Measurements from ENCODE around the gene RBM4B. TPM values are rescaled to one million over a fixed set of nuclear protein-coding genes. Genes with fewer than 3 reads are reported as not detected.

RBM4B gene
- total RNA-seq, 2 donors from 2014 or later = 15.5 to 40.7 TPM

- peaks cover 3 to 14% of the 10 kb centered on the region in 2 donors for H3K36me3 ChIP-seq
- no peak overlapping the region for H3K4me3 ChIP-seq
- 13% methylated on average over 6 of the region's 6 CpGs for WGBS
- DNase-seq (ENCODE audit: low spot score) = peak; percentile 94
- intact Hi-C loops (cut with DNase I) = loop anchor here (1.0 kb wide), 1 partner anchor 140 kb away; no protein-coding TSS in a partner anchor
- no peaks in the 10 kb centered on the region for H3K4me1 ChIP-seq (replicated peaks)
- no peaks in the 10 kb centered on the region for H3K27me3 ChIP-seq (replicated peaks; ENCODE audit: insufficient read depth)
- TF ChIP-seq POLR2A (IDR thresholded peaks at IDR 0.05) (no peak), CTCF (IDR thresholded peaks at IDR 0.05) (peak; percentile 90 to 100 (median 98)), POLR2AphosphoS5 (IDR thresholded peaks at IDR 0.05) (peak; percentile 92)
- H3K9me3 ChIP-seq = no peaks in the 10 kb centered on the region
- peak overlapping the region; percentile 6 to 41 for H3K27ac ChIP-seq
These were observed 17.1 kb upstream of the RBM4B start for GRCh38 chr11:66694732-66695207.

- H3K9me3 ChIP-seq = no peaks in the 10 kb centered on the region
- WGBS = 82% methylated on average over 13 of the region's 13 CpGs
- H3K27ac ChIP-seq = no peak overlapping the region
- H3K36me3 ChIP-seq = peaks cover 3 to 14% of the 10 kb centered on the region in 2 donors
- H3K4me1 ChIP-seq (replicated peaks) = no peaks in the 10 kb centered on the region
- no peak overlapping the region for H3K4me3 ChIP-seq
- H3K27me3 ChIP-seq (replicated peaks; ENCODE audit: insufficient read depth) = no peaks in the 10 kb centered on the region
- no peak for TF ChIP-seq POLR2A (IDR thresholded peaks at IDR 0.05)
- TF ChIP-seq CTCF (IDR thresholded peaks at IDR 0.05) = no peak
- no peak for TF ChIP-seq POLR2AphosphoS5 (IDR thresholded peaks at IDR 0.05)
- intact Hi-C loops (cut with DNase I) = loop anchor here (1.0 kb wide), 1 partner anchor 140 kb away; no protein-coding TSS in a partner anchor
- no peak for DNase-seq (ENCODE audit: low spot score)
These were observed 16.3 kb upstream of the RBM4B start for GRCh38 chr11:66694056-66694410.

- DNase-seq (ENCODE audit: low spot score) = no peak
- H3K9me3 ChIP-seq = no peaks in the 10 kb centered on the region
- H3K27ac ChIP-seq = no peak overlapping the region
- intact Hi-C loops (cut with DNase I) = loop anchor here (1.0 kb wide), 1 partner anchor 141 kb away; no protein-coding TSS in a partner anchor
- no peaks in the 10 kb centered on the region for H3K4me1 ChIP-seq (replicated peaks)
- TF ChIP-seq POLR2AphosphoS5 (IDR thresholded peaks at IDR 0.05) = no peak
- TF ChIP-seq POLR2A (IDR thresholded peaks at IDR 0.05) = no peak
- TF ChIP-seq CTCF (IDR thresholded peaks at IDR 0.05) = no peak
- WGBS = 92% methylated on average over 15 of the region's 15 CpGs
- H3K4me3 ChIP-seq = no peak overlapping the region
- H3K36me3 ChIP-seq = peaks cover 5 to 14% of the 10 kb centered on the region in 2 donors
- H3K27me3 ChIP-seq (replicated peaks; ENCODE audit: insufficient read depth) = no peaks in the 10 kb centered on the region
These were observed 15.8 kb upstream of the RBM4B start for GRCh38 chr11:66693356-66694055.

GRCh38 chr11:66692871-66693331, 15.2 kb upstream of the RBM4B start:
- Histone ChIP-seq H3K4me1 (replicated peaks) (no peaks in the 10 kb centered on the region), H3K4me3 (no peak overlapping the region), H3K27ac (no peak overlapping the region), H3K36me3 (peaks cover 5 to 14% of the 10 kb centered on the region in 2 donors), H3K27me3 (replicated peaks; ENCODE audit: insufficient read depth) (no peaks in the 10 kb centered on the region), H3K9me3 (no peaks in the 10 kb centered on the region)
- no peak for DNase-seq (ENCODE audit: low spot score)
- intact Hi-C loops (cut with DNase I) = no loop called here
- TF ChIP-seq POLR2A (IDR thresholded peaks at IDR 0.05) (no peak), POLR2AphosphoS5 (IDR thresholded peaks at IDR 0.05) (no peak), CTCF (IDR thresholded peaks at IDR 0.05) (no peak)
- WGBS = 91% methylated on average over 20 of the region's 20 CpGs

- H3K9me3 ChIP-seq = no peaks in the 10 kb centered on the region
- H3K36me3 ChIP-seq = peaks cover 5 to 14% of the 10 kb centered on the region in 2 donors
- intact Hi-C loops (cut with DNase I) = no loop called here
- TF ChIP-seq POLR2AphosphoS5 (IDR thresholded peaks at IDR 0.05) = no peak
- no peak for TF ChIP-seq POLR2A (IDR thresholded peaks at IDR 0.05)
- no peak for TF ChIP-seq CTCF (IDR thresholded peaks at IDR 0.05)
- H3K4me1 ChIP-seq (replicated peaks) = peaks cover 3% of the 10 kb centered on the region
- WGBS = 94% methylated on average over 18 of the region's 18 CpGs
- H3K4me3 ChIP-seq = no peak overlapping the region
- H3K27ac ChIP-seq = no peak overlapping the region
- H3K27me3 ChIP-seq (replicated peaks; ENCODE audit: insufficient read depth) = no peaks in the 10 kb centered on the region
- no peak for DNase-seq (ENCODE audit: low spot score)
These were observed 14.8 kb upstream of the RBM4B start for GRCh38 chr11:66692446-66692845.

Data from prostate gland (tissue), 2 donors.